HFF-Myc (cell line): Measurements from ENCODE around the gene DLG2.

Source experiments
- DNase-seq: peaks from one replicate; pipeline ENCODE4 v3.0.0-alpha.2; 2011; ENCODE audit warnings: low read depth; ENCODE audit errors: extremely low read depth
- H3K4me3 ChIP-seq: replicated peaks from 2 replicates; pipeline ENCODE4 v1.5.1; 2011; ENCODE audit warnings: low read depth, mild to moderate bottlenecking, control low read depth, low read length
- CTCF ChIP-seq: IDR thresholded peaks from 2 replicates; pipeline ENCODE4 v1.5.1; 2012; ENCODE audit warnings: mild to moderate bottlenecking, low read depth, low read length, control low read depth; ENCODE audit errors: missing control alignments

DLG2 gene

GRCh38 chr11:83629775-83630174 is 1997.4 kb downstream of the DLG2 start:
- no peak for TF ChIP-seq CTCF
- no peak overlapping the region for H3K4me3 ChIP-seq
- DNase-seq, result no peak

- DNase-seq, result no peak
- no peak overlapping the region for H3K4me3 ChIP-seq
- TF ChIP-seq CTCF, result no peak
Measured at GRCh38 chr11:83628622-83629355, 1998.4 kb downstream of the DLG2 start.

GRCh38 chr11:83625336-83625735 is 2001.8 kb downstream of the DLG2 start:
- no peak overlapping the region for H3K4me3 ChIP-seq
- no peak for DNase-seq
- no peak for TF ChIP-seq CTCF

GRCh38 chr11:83617671-83618070 is 2009.5 kb downstream of the DLG2 start:
- H3K4me3 ChIP-seq, result no peak overlapping the region
- no peak for DNase-seq
- no peak for TF ChIP-seq CTCF

- no peak for TF ChIP-seq CTCF
- no peak overlapping the region for H3K4me3 ChIP-seq
Measured at GRCh38 chr11:83613767-83614121, 2013.4 kb downstream of the DLG2 start.

GRCh38 chr11:83612891-83613766 is 2014.0 kb downstream of the DLG2 start:
- no peak overlapping the region for H3K4me3 ChIP-seq
- no peak for DNase-seq
- TF ChIP-seq CTCF, result no peak

More at GRCh38 chr11:83613767-83614121, 2013.4 kb downstream of the DLG2 start:
- DNase-seq, result no peak
